Neuronal stem cell (in vitro differentiated cells): ENCODE measurements around the gene CCDC102A.
A peak's percentile ranks its signal among the peaks of the same experiment; 100 is the strongest.

ENCODE experiments used
- DNase-seq: peaks from one replicate; pipeline ENCODE4 v3.0.0-alpha.2; 2013; ENCODE audit warnings: low spot score
- H2AFZ ChIP-seq: one replicate; pipeline ENCODE4 v1.6.1; 2013; ENCODE audit warnings: mild to moderate bottlenecking, low read length, inconsistent platforms
- H2AK5ac ChIP-seq: 2 replicates; pipeline ENCODE4 v1.6.1; 2013; ENCODE audit warnings: low read depth, mild to moderate bottlenecking, inconsistent platforms, low read length, moderate library complexity, mixed read lengths
- H2BK120ac ChIP-seq: 2 replicates; pipeline ENCODE4 v1.6.1; 2013; ENCODE audit warnings: low read depth, mild to moderate bottlenecking, inconsistent platforms, low read length, moderate library complexity, mixed read lengths
- H2BK12ac ChIP-seq: one replicate; pipeline ENCODE4 v1.6.1; 2013; ENCODE audit warnings: low read length, inconsistent platforms
- H2BK15ac ChIP-seq: 2 replicates; pipeline ENCODE4 v1.6.1; 2013; ENCODE audit warnings: mild to moderate bottlenecking, low read length, inconsistent platforms, mixed read lengths
- H2BK5ac ChIP-seq: one replicate; pipeline ENCODE4 v1.6.1; 2013; ENCODE audit warnings: inconsistent platforms, mild to moderate bottlenecking, low read length, moderate library complexity
- H3K14ac ChIP-seq: one replicate; pipeline ENCODE4 v1.6.1; 2013; ENCODE audit warnings: low read length, inconsistent platforms
- H3K18ac ChIP-seq: 2 replicates; pipeline ENCODE4 v1.6.1; 2013; ENCODE audit warnings: low read length, inconsistent platforms
- H3K23ac ChIP-seq: 2 replicates; pipeline ENCODE4 v1.6.1; 2013; ENCODE audit warnings: low read depth, mild to moderate bottlenecking, mixed read lengths, low read length, inconsistent platforms; ENCODE audit not compliant: poor library complexity
- H3K27ac ChIP-seq: replicated peaks from 3 replicates; pipeline ENCODE4 v1.5.1; 2013; ENCODE audit warnings: low read length, inconsistent platforms
- H3K27me3 ChIP-seq, 3 experiments: 2 replicates each; pipeline ENCODE4 v1.6.1; 2013; ENCODE audit warnings: low read length in 3 of 3, mild to moderate bottlenecking in 2 of 3, inconsistent platforms in 1 of 3, low read depth in 1 of 3, mixed read lengths in 1 of 3, moderate library complexity in 1 of 3; ENCODE audit not compliant: control insufficient read depth in 3 of 3, insufficient read depth in 3 of 3
- H3K36me3 ChIP-seq, 2 donors: replicated peaks in 1 of 2; 2 replicates each; pipeline ENCODE4 v1.6.1; 2013; ENCODE audit warnings: low read length in 2 of 2; ENCODE audit not compliant: control insufficient read depth in 2 of 2, insufficient read depth in 2 of 2
- H3K4ac ChIP-seq: 2 replicates; pipeline ENCODE4 v1.6.1; 2013; ENCODE audit warnings: inconsistent platforms, mild to moderate bottlenecking, low read length, moderate library complexity
- H3K4me1 ChIP-seq, 2 donors: 1 replicate in 1 of 2; 2 replicates in 1 of 2; pipeline ENCODE4 v1.6.1; 2013; ENCODE audit warnings: low read length in 2 of 2, low read depth in 1 of 2; ENCODE audit not compliant: control insufficient read depth in 2 of 2, insufficient read depth in 1 of 2
- H3K4me2 ChIP-seq: one replicate; pipeline ENCODE4 v1.6.1; 2013; ENCODE audit warnings: mild to moderate bottlenecking, low read length, inconsistent platforms; ENCODE audit not compliant: insufficient read depth, poor library complexity, severe bottlenecking
- H3K4me3 ChIP-seq, 2 donors: 2 replicates each; pipeline ENCODE4 v1.5.1; 2013; ENCODE audit warnings: low read length in 2 of 2, mild to moderate bottlenecking in 2 of 2, inconsistent platforms in 1 of 2, moderate library complexity in 1 of 2
- H3K79me1 ChIP-seq: one replicate; pipeline ENCODE4 v1.6.1; 2013; ENCODE audit warnings: low read depth, mild to moderate bottlenecking, inconsistent platforms, low read length, moderate library complexity
- H3K9ac ChIP-seq: one replicate; pipeline ENCODE4 v1.6.1; 2013; ENCODE audit warnings: mild to moderate bottlenecking, low read depth, low read length, inconsistent platforms; ENCODE audit not compliant: poor library complexity
- H3K9me3 ChIP-seq, 2 donors: replicated peaks in 1 of 2; 2 replicates each; pipeline versions ENCODE3 to v1.6.1; 2013; ENCODE audit warnings: low read length in 2 of 2, mild to moderate bottlenecking in 2 of 2, inconsistent platforms in 1 of 2, low read depth in 1 of 2, mixed read lengths in 1 of 2, moderate library complexity in 1 of 2; ENCODE audit not compliant: control insufficient read depth in 2 of 2, insufficient read depth in 1 of 2
- H4K8ac ChIP-seq: one replicate; pipeline ENCODE4 v1.6.1; 2013; ENCODE audit warnings: low read depth, mild to moderate bottlenecking, inconsistent platforms, low read length, moderate library complexity
- H4K91ac ChIP-seq: one replicate; pipeline ENCODE4 v1.6.1; 2013; ENCODE audit warnings: low read length, low read depth, mild to moderate bottlenecking, inconsistent platforms; ENCODE audit not compliant: poor library complexity
- WGBS, 2 donors: extraction: QIAGEN DNeasy Blood & Tissue Kit; methylation state at CpG; one replicate each; pipeline ENCODE4 v1.1.7; 2013; ENCODE audit warnings: missing lambda C conversion rate in 2 of 2, mixed read lengths in 1 of 2; ENCODE audit not compliant: insufficient read length in 2 of 2, insufficient replicate concordance in 1 of 2; ENCODE audit errors: extremely low coverage in 2 of 2; 5-methylcytosine and 5-hydroxymethylcytosine counted together

Gene CCDC102A

GRCh38 chr16:57540387-57540786 lies 4.0 kb upstream of the CCDC102A start:
- Histone ChIP-seq H2BK12ac (no peak overlapping the region), H2AFZ (no peak overlapping the region), H4K8ac (no peak overlapping the region), H2BK15ac (no peak overlapping the region), H2AK5ac (no peak overlapping the region), H3K27ac (no peak overlapping the region), H3K36me3 (no peaks in the 10 kb centered on the region), H2BK120ac (no peak overlapping the region), H3K4me2 (no peak overlapping the region), H3K9ac (peak overlapping the region; percentile 15), H3K14ac (no peak overlapping the region), H4K91ac (no peak overlapping the region), H3K9me3 (no peaks in the 10 kb centered on the region), H3K23ac (peak overlapping the region; percentile 36), H3K18ac (peak overlapping the region; percentile 8), H2BK5ac (no peak overlapping the region), H3K4me3 (no peak overlapping the region), H3K79me1 (peaks cover under 1% of the 10 kb centered on the region), H3K4ac (no peak overlapping the region), H3K4me1 (peaks cover 8 to 19% of the 10 kb centered on the region in 2 donors), H3K27me3 (peaks cover 0 to 27% (median 0%) of the 10 kb centered on the region in 3 experiments)
- WGBS, 2 donors, result no CpG with 5 or more reads among the region's 2 CpGs
- DNase-seq, result no peak

- H2BK12ac ChIP-seq, result no peak overlapping the region
Observed at GRCh38 chr16:57539072-57539796, 2.9 kb upstream of the CCDC102A start.

GRCh38 chr16:57538235-57538721 lies 1.9 kb upstream of the CCDC102A start:
- no CpG with 5 or more reads among the region's 14 CpGs for WGBS, 2 donors
- DNase-seq, result no peak
- Histone ChIP-seq H2BK120ac (no peak overlapping the region), H4K8ac (no peak overlapping the region), H3K23ac (no peak overlapping the region), H3K9ac (no peak overlapping the region), H2AFZ (no peak overlapping the region), H3K4me1 (peaks cover 15 to 28% of the 10 kb centered on the region in 2 donors), H4K91ac (no peak overlapping the region), H3K27ac (no peak overlapping the region), H2BK15ac (no peak overlapping the region), H3K9me3 (no peaks in the 10 kb centered on the region), H2AK5ac (no peak overlapping the region), H3K18ac (no peak overlapping the region), H3K14ac (no peak overlapping the region), H3K4ac (no peak overlapping the region), H2BK5ac (no peak overlapping the region), H2BK12ac (no peak overlapping the region), H3K4me2 (no peak overlapping the region), H3K79me1 (peaks cover 9% of the 10 kb centered on the region), H3K27me3 (peaks cover 0 to 27% (median 0%) of the 10 kb centered on the region in 3 experiments), H3K36me3 (no peaks in the 10 kb centered on the region), H3K4me3 (no peak overlapping the region)

More at GRCh38 chr16:57539072-57539796, 2.9 kb upstream of the CCDC102A start:
- Histone ChIP-seq H3K79me1 (peaks cover 5% of the 10 kb centered on the region), H3K36me3 (no peaks in the 10 kb centered on the region), H4K8ac (no peak overlapping the region), H2BK5ac (no peak overlapping the region), H3K27me3 (peaks cover 0 to 27% (median 0%) of the 10 kb centered on the region in 3 experiments), H2BK120ac (no peak overlapping the region), H3K18ac (no peak overlapping the region), H3K4me1 (peaks cover 9 to 23% of the 10 kb centered on the region in 2 donors), H2AK5ac (no peak overlapping the region), H3K4me2 (no peak overlapping the region), H3K23ac (no peak overlapping the region), H3K9ac (no peak overlapping the region), H2AFZ (no peak overlapping the region), H3K4me3 (no peak overlapping the region), H2BK15ac (no peak overlapping the region), H4K91ac (no peak overlapping the region), H3K4ac (no peak overlapping the region), H3K9me3 (no peaks in the 10 kb centered on the region), H3K27ac (no peak overlapping the region), H3K14ac (no peak overlapping the region)
- no peak for DNase-seq
- WGBS, 2 donors, result no CpG with 5 or more reads among the region's 10 CpGs

GRCh38 chr16:57537581-57538234 lies 1.3 kb upstream of the CCDC102A start:
- H3K9me3 ChIP-seq, result no peaks in the 10 kb centered on the region
- H3K4me2 ChIP-seq, result no peak overlapping the region
- H2BK120ac ChIP-seq, result no peak overlapping the region
- H3K4ac ChIP-seq, result no peak overlapping the region
- peaks cover 19 to 33% of the 10 kb centered on the region in 2 donors for H3K4me1 ChIP-seq
- no peaks in the 10 kb centered on the region for H3K36me3 ChIP-seq
- H2AK5ac ChIP-seq, result no peak overlapping the region
- peaks cover 11% of the 10 kb centered on the region for H3K79me1 ChIP-seq
- no peak overlapping the region for H3K27ac ChIP-seq
- no peak overlapping the region for H3K14ac ChIP-seq
- H2BK5ac ChIP-seq, result no peak overlapping the region
- no peak overlapping the region for H3K18ac ChIP-seq
- no peak overlapping the region for H3K4me3 ChIP-seq
- no peak overlapping the region for H4K91ac ChIP-seq
- peak overlapping the region; percentile 96 for H2AFZ ChIP-seq
- H2BK15ac ChIP-seq, result no peak overlapping the region
- H3K27me3 ChIP-seq, result peaks cover 0 to 27% (median 0%) of the 10 kb centered on the region in 3 experiments
- DNase-seq, result no peak
- no CpG with 5 or more reads among the region's 10 CpGs for WGBS, 2 donors
- no peak overlapping the region for H3K9ac ChIP-seq
- H3K23ac ChIP-seq, result no peak overlapping the region
- H2BK12ac ChIP-seq, result no peak overlapping the region
- no peak overlapping the region for H4K8ac ChIP-seq
